PFSK-1 (cell line): Measurements from ENCODE around the gene TCF12.

Experiments
- POLR2AphosphoS5 ChIP-seq: IDR thresholded peaks from 2 replicates; pipeline ENCODE4 v1.6.1; 2012; ENCODE audit warnings: low read depth, mild to moderate bottlenecking, control low read depth, low read length, moderate library complexity
- REST ChIP-seq, 2 experiments: IDR thresholded peaks; 2 replicates each; pipeline versions ENCODE4 v1.6.1 to v1.8.0; 2011 to 2012; ENCODE audit warnings: low read depth in 2 of 2, low read length in 2 of 2, control low read depth in 1 of 2, inconsistent platforms in 1 of 2, mild to moderate bottlenecking in 1 of 2, moderate library complexity in 1 of 2; ENCODE audit not compliant: insufficient read depth in 1 of 2
- TAF1 ChIP-seq: IDR thresholded peaks from 2 replicates; pipeline ENCODE4 v1.6.1; 2012; ENCODE audit warnings: low read length, control low read depth, borderline replicate concordance; ENCODE audit not compliant: insufficient read depth

GRCh38 chr15:57150066-57150865 is 231.8 kb downstream of the TCF12 start:
- TF ChIP-seq TAF1 (no peak), REST (IDR thresholded peaks at IDR 0.05; ENCODE audit: insufficient read depth in 1 of 2, low read depth in 2 of 2, low read length in 2 of 2) (no peak), POLR2AphosphoS5 (no peak)
